B cell (primary cell): ENCODE data around the gene CCDC160.

Experiments used
- EZH2 ChIP-seq: IDR thresholded peaks from 2 replicates; pipeline ENCODE4 v1.6.1; 2012; ENCODE audit warnings: borderline replicate concordance, low read depth, mild to moderate bottlenecking, moderate library complexity, low read length; ENCODE audit not compliant: insufficient read depth, poor library complexity, severe bottlenecking
- TF ChIP-seq, protein P1 (sequence below): fragments of 200-600 bp; IDR thresholded peaks from one replicate; pipeline ENCODE4 v1.8.0; 2022; ENCODE audit warnings: antibody characterized with exemption, mild to moderate bottlenecking

- TF ChIP-seq, protein P1, sequence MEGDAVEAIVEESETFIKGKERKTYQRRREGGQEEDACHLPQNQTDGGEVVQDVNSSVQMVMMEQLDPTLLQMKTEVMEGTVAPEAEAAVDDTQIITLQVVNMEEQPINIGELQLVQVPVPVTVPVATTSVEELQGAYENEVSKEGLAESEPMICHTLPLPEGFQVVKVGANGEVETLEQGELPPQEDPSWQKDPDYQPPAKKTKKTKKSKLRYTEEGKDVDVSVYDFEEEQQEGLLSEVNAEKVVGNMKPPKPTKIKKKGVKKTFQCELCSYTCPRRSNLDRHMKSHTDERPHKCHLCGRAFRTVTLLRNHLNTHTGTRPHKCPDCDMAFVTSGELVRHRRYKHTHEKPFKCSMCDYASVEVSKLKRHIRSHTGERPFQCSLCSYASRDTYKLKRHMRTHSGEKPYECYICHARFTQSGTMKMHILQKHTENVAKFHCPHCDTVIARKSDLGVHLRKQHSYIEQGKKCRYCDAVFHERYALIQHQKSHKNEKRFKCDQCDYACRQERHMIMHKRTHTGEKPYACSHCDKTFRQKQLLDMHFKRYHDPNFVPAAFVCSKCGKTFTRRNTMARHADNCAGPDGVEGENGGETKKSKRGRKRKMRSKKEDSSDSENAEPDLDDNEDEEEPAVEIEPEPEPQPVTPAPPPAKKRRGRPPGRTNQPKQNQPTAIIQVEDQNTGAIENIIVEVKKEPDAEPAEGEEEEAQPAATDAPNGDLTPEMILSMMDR: no peak
- TF ChIP-seq EZH2: no peak
Observed at GRCh38 chrX:134247492-134247891, 10.5 kb downstream of the CCDC160 start.
